GM12873 (cell line): ENCODE measurements around the gene BTBD2.
A peak's percentile ranks its signal among the peaks of the same experiment; 100 is the strongest.

ENCODE experiments used
- CTCF ChIP-seq: IDR thresholded peaks from 2 replicates; pipeline ENCODE4 v1.5.1; 2012; ENCODE audit warnings: low read depth, mild to moderate bottlenecking, moderate library complexity, low read length, control low read depth; ENCODE audit not compliant: insufficient read depth; ENCODE audit errors: missing control alignments

BTBD2 gene

DNA sequence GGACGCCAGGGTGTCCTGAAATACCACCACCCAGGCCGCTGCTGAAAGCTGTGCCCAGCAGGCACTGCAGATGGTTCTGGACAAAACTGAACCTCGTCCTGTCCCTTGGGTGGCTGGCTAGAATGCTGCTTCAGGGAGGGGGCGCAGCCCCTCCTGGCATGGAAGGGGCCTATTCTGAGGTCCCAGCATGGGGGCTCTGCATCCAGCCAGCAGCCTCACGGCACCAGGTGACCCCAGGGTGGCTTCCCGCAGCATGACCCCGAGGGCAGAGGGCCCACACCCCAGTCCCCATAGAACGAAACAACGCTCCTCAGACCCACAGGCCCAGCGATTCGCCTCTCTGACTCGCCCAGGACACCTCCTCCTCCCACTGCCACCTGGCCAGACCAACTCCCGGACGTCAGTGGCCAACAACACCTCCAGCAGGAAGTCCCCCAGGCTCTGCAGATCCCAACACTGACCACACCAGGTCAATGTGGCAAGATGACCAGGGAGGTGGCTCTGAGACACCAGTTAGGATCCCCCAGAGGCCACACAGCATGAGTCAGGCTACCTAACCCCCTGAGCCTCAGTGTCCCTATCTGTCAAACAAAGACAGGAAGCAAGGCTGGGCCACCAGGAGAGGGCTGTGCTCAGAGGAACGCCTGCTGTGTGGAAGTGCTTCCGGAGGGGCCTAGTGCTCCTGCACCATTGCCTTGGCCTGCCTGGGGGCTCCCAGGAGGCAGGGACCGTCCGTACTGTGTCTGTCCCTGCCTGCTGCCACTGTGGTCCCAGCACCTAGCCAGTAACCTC is 29.4 kb upstream of the BTBD2 start:
- no peak for TF ChIP-seq CTCF

GRCh38 chr19:2043961-2044708 is 28.6 kb upstream of the BTBD2 start:
- TF ChIP-seq CTCF = no peak

DNA sequence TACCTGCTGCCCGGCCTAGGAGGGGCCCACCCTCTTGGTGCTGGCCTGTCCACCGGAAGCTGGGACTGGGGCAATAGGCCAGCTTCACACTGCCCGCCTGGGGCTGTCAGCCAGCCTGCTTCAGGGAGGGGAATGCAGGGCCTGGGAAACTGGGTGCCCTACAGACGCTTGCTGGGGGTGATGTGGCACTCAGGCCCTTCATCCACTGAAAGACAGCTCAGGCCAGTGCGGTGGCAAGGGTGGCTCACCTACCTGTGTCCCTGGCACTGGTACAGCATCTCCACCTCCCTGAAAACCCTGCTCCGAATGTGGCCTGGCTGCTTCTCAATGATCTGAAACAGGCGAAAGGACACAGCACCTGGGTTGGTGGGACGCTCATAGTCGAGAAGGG is 27.7 kb upstream of the BTBD2 start:
- no peak for TF ChIP-seq CTCF

- peak; percentile 15 for TF ChIP-seq CTCF
Measured at GRCh38 chr19:2042485-2043250, 27.2 kb upstream of the BTBD2 start.

DNA sequence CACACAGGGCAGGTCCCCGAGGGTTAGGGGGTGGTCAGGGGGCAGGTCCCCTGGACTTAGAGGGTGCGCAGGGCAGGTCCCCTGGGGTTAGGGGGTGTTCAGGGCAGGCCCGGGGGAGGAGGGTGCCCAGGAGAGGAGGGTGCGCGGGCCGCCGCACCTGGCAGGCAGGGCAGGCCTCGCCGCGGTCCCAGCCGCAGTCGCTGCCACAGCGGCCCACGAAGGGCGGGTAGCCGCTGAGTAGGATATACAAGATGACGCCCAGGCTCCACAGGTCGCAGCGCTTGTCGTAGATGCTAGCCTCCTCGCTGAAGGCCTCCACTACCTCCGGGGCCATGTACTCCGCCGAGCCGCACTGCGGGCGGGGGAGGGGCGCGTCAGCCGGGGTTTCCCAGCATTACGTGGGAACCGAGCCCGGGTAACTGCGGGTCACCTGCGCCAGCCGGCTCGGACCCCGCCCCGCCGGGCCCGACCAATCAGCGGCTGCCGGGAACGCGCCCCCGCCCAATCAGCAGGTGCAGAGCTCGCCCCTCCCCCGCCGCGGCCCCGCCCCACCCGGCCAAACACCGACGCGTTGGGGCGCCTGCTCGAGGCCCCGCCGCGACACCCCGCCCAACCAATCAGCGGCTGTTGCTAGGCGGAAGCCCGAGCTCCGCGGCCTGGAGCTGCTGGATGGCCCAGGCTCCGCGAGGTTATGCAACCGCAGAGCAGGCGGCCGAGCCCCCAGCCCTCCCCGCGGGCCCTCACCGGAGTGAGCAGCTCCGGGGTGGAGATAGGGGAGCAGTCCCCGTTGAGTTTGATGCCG is 26.4 kb upstream of the BTBD2 start:
- TF ChIP-seq CTCF = no peak

- TF ChIP-seq CTCF = no peak
Measured at GRCh38 chr19:2041433-2041682, 25.8 kb upstream of the BTBD2 start.
